ENCODE data around the gene GPR146.

The GPR146 gene

GRCh38 chr7:1018334-1018695, 26.0 kb upstream of the GPR146 start:
- no peak for TF ChIP-seq CTCF (IDR thresholded peaks at IDR 0.05; ENCODE audit: control insufficient read depth, extremely low read depth, insufficient read depth)
- no peak for DNase-seq (ENCODE audit: low read depth)
- H3K4me3 ChIP-seq (ENCODE audit: low read depth, low read length): no peak overlapping the region

GRCh38 chr7:1019255-1019785, 25.0 kb upstream of the GPR146 start:
- H3K4me3 ChIP-seq (ENCODE audit: low read depth, low read length): no peak overlapping the region
- no peak for DNase-seq (ENCODE audit: low read depth)
- TF ChIP-seq CTCF (IDR thresholded peaks at IDR 0.05; ENCODE audit: control insufficient read depth, extremely low read depth, insufficient read depth): no peak

- no peak for DNase-seq (ENCODE audit: low read depth)
- no peak overlapping the region for H3K4me3 ChIP-seq (ENCODE audit: low read depth, low read length)
- TF ChIP-seq CTCF (IDR thresholded peaks at IDR 0.05; ENCODE audit: control insufficient read depth, extremely low read depth, insufficient read depth): no peak
Observed at GRCh38 chr7:1019789-1020610, 24.3 kb upstream of the GPR146 start.

- TF ChIP-seq CTCF (IDR thresholded peaks at IDR 0.05; ENCODE audit: control insufficient read depth, extremely low read depth, insufficient read depth): no peak
- no peak for DNase-seq (ENCODE audit: low read depth)
- no peak overlapping the region for H3K4me3 ChIP-seq (ENCODE audit: low read depth, low read length)
Observed at GRCh38 chr7:1020849-1021251, 23.5 kb upstream of the GPR146 start.

- no peak for DNase-seq (ENCODE audit: low read depth)
- H3K4me3 ChIP-seq (ENCODE audit: low read depth, low read length): no peak overlapping the region
- TF ChIP-seq CTCF (IDR thresholded peaks at IDR 0.05; ENCODE audit: control insufficient read depth, extremely low read depth, insufficient read depth): no peak
Observed at GRCh38 chr7:1021366-1021765, 23.0 kb upstream of the GPR146 start.

GRCh38 chr7:1021931-1022330, 22.4 kb upstream of the GPR146 start:
- no peak for DNase-seq (ENCODE audit: low read depth)
- no peak overlapping the region for H3K4me3 ChIP-seq (ENCODE audit: low read depth, low read length)
- no peak for TF ChIP-seq CTCF (IDR thresholded peaks at IDR 0.05; ENCODE audit: control insufficient read depth, extremely low read depth, insufficient read depth)

- DNase-seq (ENCODE audit: low read depth): no peak
- no peak overlapping the region for H3K4me3 ChIP-seq (ENCODE audit: low read depth, low read length)
- no peak for TF ChIP-seq CTCF (IDR thresholded peaks at IDR 0.05; ENCODE audit: control insufficient read depth, extremely low read depth, insufficient read depth)
Observed at GRCh38 chr7:1022356-1022755, 22.0 kb upstream of the GPR146 start.
